HCT116 (cell line): ENCODE measurements around the gene CLASP2.

ENCODE experiments used
- CEBPB ChIP-seq: IDR thresholded peaks from 2 replicates; pipeline ENCODE4 v1.6.1; 2012; ENCODE audit warnings: low read depth
- EZH2 ChIP-seq: fragments of 200-600 bp; sonication (generic); IDR thresholded peaks from 2 replicates; pipeline ENCODE4 v1.6.1; 2017; ENCODE audit warnings: antibody characterized with exemption, mixed run types
- POLR2A ChIP-seq: IDR thresholded peaks from 2 replicates; pipeline ENCODE4 v1.7.0; 2011; ENCODE audit warnings: borderline replicate concordance; ENCODE audit not compliant: insufficient read depth, insufficient read length; ENCODE audit errors: extremely low read depth
- POLR2AphosphoS5 ChIP-seq: IDR thresholded peaks from 2 replicates; pipeline ENCODE4 v1.6.1; 2011; ENCODE audit warnings: mild to moderate bottlenecking, low read depth, low read length, moderate library complexity
- SRF ChIP-seq: IDR thresholded peaks from 2 replicates; pipeline ENCODE4 v1.6.1; 2012; ENCODE audit warnings: low read depth
- TF ChIP-seq, protein P1 (sequence below), 3 experiments: fragments of 200-600 bp in 1 of 3; sonication (generic) in 1 of 3; IDR thresholded peaks in 2 of 3; conservative IDR thresholded peaks in 1 of 3; 2 replicates each; pipeline ENCODE4 v1.5.1; 2012 to 2017; ENCODE audit warnings: low read depth in 2 of 3, low read length in 2 of 3, antibody characterized with exemption in 1 of 3, borderline replicate concordance in 1 of 3, control low read depth in 1 of 3, mild to moderate bottlenecking in 1 of 3, mixed read lengths in 1 of 3, mixed run types in 1 of 3, moderate library complexity in 1 of 3; ENCODE audit not compliant: insufficient read depth in 1 of 3
- TF ChIP-seq, protein P2 (sequence below): IDR thresholded peaks from 2 replicates; pipeline ENCODE4 v1.6.1; 2012; ENCODE audit warnings: low read depth

DNA sequence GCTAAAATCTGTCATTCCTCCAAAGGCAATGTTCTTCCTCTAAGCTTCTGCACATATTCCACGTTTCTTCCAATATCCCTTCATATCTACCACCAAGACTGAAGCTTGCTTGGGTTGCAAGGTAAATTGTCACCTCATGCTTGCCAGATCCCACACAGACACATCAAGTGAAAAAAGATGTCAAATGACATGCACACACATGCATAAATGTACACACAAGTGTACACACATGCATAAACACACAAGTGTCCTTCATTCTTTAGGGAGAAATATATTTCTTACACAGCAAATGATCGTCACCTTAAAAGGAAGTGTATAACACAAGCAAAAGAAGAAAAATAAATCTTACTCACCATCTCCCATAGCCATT lies 59.4 kb downstream of the CLASP2 start:
- TF ChIP-seq, protein P1, sequence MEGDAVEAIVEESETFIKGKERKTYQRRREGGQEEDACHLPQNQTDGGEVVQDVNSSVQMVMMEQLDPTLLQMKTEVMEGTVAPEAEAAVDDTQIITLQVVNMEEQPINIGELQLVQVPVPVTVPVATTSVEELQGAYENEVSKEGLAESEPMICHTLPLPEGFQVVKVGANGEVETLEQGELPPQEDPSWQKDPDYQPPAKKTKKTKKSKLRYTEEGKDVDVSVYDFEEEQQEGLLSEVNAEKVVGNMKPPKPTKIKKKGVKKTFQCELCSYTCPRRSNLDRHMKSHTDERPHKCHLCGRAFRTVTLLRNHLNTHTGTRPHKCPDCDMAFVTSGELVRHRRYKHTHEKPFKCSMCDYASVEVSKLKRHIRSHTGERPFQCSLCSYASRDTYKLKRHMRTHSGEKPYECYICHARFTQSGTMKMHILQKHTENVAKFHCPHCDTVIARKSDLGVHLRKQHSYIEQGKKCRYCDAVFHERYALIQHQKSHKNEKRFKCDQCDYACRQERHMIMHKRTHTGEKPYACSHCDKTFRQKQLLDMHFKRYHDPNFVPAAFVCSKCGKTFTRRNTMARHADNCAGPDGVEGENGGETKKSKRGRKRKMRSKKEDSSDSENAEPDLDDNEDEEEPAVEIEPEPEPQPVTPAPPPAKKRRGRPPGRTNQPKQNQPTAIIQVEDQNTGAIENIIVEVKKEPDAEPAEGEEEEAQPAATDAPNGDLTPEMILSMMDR (IDR thresholded peaks at IDR 0.05 in 2 of 3, conservative IDR thresholded peaks at IDR 0.05 in 1 of 3; ENCODE audit: borderline replicate concordance in 1 of 3, insufficient read depth in 1 of 3, low read depth in 2 of 3, low read length in 2 of 3), result no peak
- TF ChIP-seq POLR2A, result no peak
- no peak for TF ChIP-seq EZH2
- no peak for TF ChIP-seq POLR2AphosphoS5
- TF ChIP-seq SRF, result no peak
- TF ChIP-seq, protein P2, sequence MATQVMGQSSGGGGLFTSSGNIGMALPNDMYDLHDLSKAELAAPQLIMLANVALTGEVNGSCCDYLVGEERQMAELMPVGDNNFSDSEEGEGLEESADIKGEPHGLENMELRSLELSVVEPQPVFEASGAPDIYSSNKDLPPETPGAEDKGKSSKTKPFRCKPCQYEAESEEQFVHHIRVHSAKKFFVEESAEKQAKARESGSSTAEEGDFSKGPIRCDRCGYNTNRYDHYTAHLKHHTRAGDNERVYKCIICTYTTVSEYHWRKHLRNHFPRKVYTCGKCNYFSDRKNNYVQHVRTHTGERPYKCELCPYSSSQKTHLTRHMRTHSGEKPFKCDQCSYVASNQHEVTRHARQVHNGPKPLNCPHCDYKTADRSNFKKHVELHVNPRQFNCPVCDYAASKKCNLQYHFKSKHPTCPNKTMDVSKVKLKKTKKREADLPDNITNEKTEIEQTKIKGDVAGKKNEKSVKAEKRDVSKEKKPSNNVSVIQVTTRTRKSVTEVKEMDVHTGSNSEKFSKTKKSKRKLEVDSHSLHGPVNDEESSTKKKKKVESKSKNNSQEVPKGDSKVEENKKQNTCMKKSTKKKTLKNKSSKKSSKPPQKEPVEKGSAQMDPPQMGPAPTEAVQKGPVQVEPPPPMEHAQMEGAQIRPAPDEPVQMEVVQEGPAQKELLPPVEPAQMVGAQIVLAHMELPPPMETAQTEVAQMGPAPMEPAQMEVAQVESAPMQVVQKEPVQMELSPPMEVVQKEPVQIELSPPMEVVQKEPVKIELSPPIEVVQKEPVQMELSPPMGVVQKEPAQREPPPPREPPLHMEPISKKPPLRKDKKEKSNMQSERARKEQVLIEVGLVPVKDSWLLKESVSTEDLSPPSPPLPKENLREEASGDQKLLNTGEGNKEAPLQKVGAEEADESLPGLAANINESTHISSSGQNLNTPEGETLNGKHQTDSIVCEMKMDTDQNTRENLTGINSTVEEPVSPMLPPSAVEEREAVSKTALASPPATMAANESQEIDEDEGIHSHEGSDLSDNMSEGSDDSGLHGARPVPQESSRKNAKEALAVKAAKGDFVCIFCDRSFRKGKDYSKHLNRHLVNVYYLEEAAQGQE, result no peak
- TF ChIP-seq CEBPB, result no peak
